Pons (tissue), 1 donor: ENCODE data around the gene PDK2.

ENCODE experiments used
- DNase-seq: peaks from one replicate; pipeline ENCODE4 v3.0.0-alpha.2; 2016; ENCODE audit warnings: low spot score

The PDK2 gene

DNA sequence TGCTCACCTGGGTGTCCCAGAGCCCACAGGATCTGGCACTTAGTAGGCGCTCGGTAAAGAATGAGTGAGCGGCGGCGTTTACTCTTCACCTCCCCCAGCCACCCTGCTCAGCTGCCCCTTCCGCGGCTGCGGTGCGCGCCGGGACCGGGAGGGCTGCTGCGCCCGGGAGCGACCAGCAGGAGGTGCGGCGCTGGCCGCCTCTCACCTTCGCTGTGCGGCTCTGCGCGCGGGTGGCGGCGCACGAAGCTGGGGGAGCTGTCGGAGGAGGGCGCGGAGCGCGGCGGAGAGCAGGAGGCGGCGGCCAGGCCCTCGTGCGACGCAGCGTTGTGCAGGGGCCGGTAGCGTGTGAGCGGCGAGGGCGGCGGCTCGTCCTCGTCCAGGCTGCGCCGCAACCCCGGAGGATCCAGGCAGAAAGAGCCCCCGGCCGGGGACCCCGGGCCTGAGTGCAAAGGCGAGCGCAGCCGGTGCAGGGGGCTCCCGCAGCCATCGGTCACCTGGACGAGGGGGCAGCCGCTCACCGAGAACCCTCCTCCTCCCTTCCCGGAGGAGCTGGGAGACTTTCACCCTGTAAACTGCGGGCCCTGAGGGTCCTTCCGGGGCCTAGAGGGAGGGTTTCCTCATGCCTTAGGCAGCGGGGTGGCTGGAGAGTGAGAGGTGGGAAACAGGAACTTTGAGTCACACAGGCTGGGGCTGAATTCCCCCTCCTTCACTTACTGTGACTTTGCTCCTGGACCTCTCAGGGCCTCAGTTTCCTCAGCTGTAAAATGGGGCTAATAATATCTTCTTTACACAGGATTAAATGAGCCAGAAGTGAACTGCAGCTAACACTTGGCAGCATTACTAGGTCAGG is 22.3 kb downstream of the PDK2 start:
- DNase-seq = no peak

- no peak for DNase-seq
These were observed 23.1 kb downstream of the PDK2 start for GRCh38 chr17:50118076-50118827.

GRCh38 chr17:50118828-50119218 is 23.7 kb downstream of the PDK2 start:
- DNase-seq = no peak

GRCh38 chr17:50120475-50121253 is 25.5 kb downstream of the PDK2 start:
- no peak for DNase-seq

GRCh38 chr17:50122945-50123344 is 27.8 kb downstream of the PDK2 start:
- DNase-seq = no peak

DNA sequence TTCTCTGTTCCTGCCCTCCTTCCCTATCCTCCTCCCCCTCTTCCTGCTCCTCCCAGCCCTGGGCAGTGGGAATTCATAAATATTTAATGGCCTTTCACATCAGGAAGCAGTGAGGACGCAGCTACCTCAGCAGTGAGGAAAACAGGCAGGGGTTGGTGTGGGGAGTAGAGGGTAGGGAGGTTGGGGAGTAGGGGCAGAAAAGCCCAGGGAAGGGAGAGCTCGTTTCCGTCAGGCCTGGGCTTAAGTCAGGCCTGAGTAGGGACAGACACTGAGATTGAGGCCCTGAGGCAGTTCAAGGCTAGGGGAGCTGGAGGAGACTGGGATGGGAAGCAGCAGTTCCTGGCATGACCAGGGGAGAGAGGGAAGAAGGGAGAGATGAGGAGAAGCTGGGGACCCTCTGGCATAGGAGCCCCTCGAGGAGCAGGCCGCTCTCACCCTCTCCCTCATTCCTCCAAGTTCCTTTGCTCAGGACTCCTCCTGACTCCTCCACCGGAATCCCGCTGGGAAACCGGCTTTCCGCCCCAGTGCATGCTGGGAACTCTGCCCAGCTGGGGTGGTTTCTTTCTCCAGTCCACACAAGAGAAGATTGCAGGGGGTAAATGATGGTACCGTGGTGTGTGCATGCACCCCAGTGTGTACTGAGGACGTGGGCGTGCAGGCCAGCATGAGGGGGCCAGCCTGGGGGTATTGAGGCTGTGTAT is 28.6 kb downstream of the PDK2 start:
- DNase-seq = no peak

DNA sequence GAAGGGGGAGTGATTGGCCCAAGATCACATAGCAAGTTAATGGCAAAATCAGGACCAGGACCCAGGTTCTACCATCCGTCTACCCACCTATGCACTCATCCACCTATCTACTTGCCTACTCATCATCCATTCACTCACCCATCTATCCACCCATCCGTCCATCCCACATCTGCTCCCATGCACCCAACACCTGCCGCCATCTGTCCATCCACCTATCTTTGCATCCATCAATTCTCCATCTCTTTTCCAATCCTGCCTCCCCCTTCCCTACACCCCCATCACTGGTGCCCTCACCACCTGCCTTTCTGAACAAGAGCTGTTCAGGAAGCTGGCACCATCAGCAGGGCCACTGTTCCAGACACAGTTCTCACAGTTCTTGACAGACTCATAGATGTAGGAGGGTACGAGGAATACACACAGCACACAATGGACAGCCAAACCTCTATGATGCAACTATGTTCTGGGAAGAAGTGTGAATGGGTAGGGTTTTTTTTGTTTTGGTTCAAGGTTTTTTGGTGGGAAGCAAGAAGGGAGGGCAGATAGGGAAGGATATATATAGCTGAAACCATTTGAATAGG is 30.4 kb downstream of the PDK2 start:
- no peak for DNase-seq

DNA sequence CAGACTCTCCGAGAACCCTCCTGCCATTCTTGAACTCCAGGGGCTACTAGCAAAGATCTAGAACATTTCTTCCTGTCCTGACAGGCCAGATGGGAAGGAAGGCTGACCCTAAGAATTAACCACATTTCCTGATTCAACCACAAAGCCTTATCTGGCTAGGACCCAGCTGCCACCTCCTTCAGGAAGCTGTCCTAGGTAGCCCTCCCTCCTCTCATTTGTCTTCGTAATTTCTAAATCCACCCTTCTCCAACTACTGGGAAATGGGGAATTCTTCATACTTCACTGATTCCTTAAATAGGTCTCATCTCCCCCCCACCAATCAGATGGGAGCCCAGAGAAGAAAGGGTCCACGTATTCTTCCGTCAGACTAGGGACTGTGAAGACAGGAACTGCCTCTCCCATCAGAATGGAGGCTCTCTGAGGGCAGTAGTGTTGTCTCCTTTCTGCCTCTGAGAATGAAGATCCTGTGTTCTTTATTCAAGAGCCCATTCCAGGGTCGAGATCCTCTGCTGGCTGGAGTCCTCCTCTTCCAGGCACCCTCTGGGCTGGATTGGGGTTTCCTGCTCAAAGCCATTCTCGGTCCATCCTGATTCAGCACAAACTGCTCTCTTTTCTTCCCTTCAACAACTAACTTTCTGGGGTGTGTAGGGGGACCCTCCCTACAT is 32.7 kb downstream of the PDK2 start:
- DNase-seq = no peak

DNA sequence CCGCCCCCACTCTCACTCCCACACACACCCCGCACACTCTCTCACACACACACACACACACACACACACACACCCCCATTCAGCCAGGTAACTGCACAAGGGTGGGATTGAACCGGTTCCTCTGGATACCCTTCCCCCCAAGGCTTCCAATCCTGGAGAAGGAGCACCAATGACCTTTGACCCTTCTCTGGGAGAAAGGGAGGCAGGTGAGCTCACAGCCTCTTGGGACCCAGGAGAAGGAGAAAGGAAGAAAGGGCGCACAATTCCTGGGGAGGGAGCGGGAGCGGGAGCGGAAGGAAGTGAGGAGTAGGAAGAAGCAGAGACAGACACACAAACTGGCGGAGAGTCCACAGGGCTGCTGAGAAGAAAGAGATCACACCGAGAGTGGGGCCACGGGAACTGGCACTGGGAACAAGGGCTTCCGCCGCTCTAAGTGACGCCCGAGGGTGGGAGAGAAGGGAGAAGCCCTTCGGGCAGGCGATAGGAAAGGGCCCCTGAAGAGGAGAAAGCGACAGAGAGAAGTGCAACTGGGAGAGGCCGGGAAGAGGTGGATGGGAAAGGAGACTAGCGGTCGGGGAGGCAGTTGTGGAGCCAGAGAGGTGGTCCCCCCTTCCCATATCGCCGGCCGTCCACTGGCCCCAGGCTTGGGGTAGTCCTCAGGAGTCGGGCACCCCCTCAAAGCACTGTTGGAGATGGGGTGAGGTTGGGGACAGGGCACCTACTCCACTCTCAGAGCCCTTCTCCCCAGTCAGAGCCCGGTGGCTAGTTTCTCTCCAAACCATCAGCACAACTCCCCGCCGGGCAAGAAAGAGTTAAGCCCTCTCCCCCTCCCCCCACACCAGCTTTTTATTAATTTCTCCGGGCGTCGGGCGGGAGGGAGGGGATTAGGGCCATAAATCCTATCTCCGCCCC is 33.5 kb downstream of the PDK2 start:
- DNase-seq = no peak

GRCh38 chr17:50129353-50129727 is 34.2 kb downstream of the PDK2 start:
- DNase-seq = no peak

DNA sequence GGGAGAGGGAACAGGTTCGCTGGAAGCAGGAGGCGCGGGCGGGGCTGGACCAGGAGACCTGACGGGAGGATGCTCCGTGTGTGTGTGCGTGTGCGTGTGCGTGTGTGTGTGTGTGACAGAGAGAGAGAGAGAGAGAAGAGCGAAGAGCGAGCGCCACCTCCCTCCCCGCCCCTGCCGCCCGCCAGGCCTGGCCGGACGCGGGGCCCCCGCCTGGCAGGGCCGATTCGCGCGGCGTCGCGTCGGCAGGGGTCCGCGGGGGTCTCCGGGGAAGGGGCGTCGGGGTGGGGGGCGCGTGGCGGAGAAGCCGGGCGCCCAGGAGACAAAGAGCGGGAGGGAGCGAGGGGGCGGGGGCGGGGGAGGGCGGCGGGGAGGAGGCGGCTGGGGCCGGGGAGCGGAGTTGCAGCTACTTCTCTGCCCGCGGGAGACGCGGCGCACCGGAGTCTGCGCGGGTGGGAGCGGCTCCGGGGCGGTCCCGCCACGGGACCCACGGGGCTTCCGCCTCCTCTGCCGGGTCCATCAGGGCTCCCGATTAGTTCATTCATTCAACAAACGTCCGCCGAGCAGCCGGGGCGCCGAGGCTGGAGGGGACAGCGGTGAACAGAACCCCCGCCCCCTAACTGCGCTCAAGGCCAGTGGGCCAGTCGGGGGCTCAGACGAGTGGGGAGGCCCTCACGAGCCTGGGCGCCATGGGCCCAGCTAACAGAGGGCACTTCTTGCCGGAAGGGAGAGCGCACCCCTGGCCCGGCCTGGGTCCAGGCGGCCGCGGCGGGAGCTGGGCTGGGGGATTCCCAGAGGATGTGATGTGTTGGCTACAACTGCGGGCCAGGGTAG is 34.8 kb downstream of the PDK2 start, which contains the start of gene SAMD14:
SAMD14 (minus strand) TSS at position 433 of the 831 bp plus-strand sequence. CDS start 5,201 bp downstream, outside the sequence.
- no peak for DNase-seq

- DNase-seq = no peak
These were observed 35.6 kb downstream of the PDK2 start for GRCh38 chr17:50130559-50131305.

DNA sequence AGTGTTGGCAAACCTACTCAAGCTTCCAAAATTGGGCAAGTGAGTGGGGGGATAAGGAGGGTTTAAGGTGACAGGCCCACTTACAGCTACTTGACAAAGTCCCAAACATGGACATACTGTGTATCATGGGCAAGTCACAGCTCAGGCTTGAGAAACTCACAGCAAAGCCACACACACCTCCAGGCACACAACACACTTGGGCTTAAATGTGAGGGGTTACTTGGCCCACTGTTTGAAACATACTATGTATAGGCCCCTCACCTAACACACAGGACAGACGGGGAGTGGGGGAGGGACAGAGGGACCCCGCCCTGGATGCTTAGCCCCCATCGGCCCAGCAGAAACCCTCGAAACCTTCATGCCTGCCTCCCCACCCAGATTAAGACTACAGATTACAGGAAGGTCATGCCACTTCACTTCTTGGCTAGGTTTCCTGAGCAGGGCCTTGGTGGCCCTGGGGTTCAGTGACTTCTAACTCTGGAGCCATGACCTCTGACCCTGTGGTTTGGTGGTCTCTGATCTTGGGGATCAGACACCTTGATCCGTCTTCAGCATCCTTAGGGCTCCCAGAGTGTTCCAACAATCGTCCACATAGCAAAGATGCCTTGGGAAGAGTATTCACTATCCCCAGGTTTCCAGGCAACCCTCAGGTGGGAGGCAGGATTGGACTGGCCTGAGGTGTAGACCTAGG is 37.1 kb downstream of the PDK2 start:
- DNase-seq = no peak

- no peak for DNase-seq
These were observed 38.0 kb downstream of the PDK2 start for GRCh38 chr17:50133028-50133768.

GRCh38 chr17:50133769-50134099 is 38.6 kb downstream of the PDK2 start:
- no peak for DNase-seq

GRCh38 chr17:50134206-50135110 is 39.3 kb downstream of the PDK2 start:
- DNase-seq = no peak
